GM18907 (cell line): ENCODE data around the gene WDR89.
"Not testable (repeated sequence)": the region's sequence is repeated elsewhere in the genome, so short reads cannot be mapped to it uniquely, and the experiment has no call there.

Experiments used
- ATAC-seq: cut with Tn5 transposase; IDR thresholded peaks from one replicate; pipeline ENCODE4 v1.9.1; 2021; ENCODE audit warnings: mild to moderate bottlenecking, moderate library complexity; ENCODE audit not compliant: unreplicated experiment

WDR89 gene

GRCh38 chr14:63654346-63654745 lies 12.7 kb upstream of the WDR89 start:
- no peak for ATAC-seq

GRCh38 chr14:63652406-63652805 lies 10.7 kb upstream of the WDR89 start:
- ATAC-seq = no peak

- peak; percentile 75 for ATAC-seq
Measured at GRCh38 chr14:63650256-63650952, 8.7 kb upstream of the WDR89 start.

GRCh38 chr14:63647696-63648410 lies 6.2 kb upstream of the WDR89 start:
- peak; percentile 34 for ATAC-seq

- ATAC-seq = no peak
Measured at GRCh38 chr14:63644741-63645140, 3.1 kb upstream of the WDR89 start.

- no peak for ATAC-seq
Measured at GRCh38 chr14:63642656-63643382, 1.1 kb upstream of the WDR89 start.

- peak; percentile 68 for ATAC-seq
Measured at GRCh38 chr14:63642229-63642611, 549 bp upstream of the WDR89 start.

GRCh38 chr14:63638493-63638892 lies 3.2 kb downstream of the WDR89 start:
- ATAC-seq = no peak

GRCh38 chr14:63636094-63636635 lies 5.5 kb downstream of the WDR89 start:
- not testable (repeated sequence) for ATAC-seq

- ATAC-seq = no peak
Measured at GRCh38 chr14:63633801-63634200, 7.9 kb downstream of the WDR89 start.

- ATAC-seq = peak; percentile 72
Measured at GRCh38 chr14:63632932-63633514, 8.6 kb downstream of the WDR89 start.

- ATAC-seq = no peak
Measured at GRCh38 chr14:63624701-63625100, 17.0 kb downstream of the WDR89 start.

- ATAC-seq = no peak
Measured at GRCh38 chr14:63624203-63624602, 17.5 kb downstream of the WDR89 start.

GRCh38 chr14:63621975-63622374 lies 19.7 kb downstream of the WDR89 start:
- ATAC-seq = not testable (repeated sequence)

GRCh38 chr14:63616015-63616414 lies 25.7 kb downstream of the WDR89 start:
- no peak for ATAC-seq

GRCh38 chr14:63614679-63615363 lies 26.9 kb downstream of the WDR89 start:
- ATAC-seq = no peak

GRCh38 chr14:63611078-63611477 lies 30.6 kb downstream of the WDR89 start:
- ATAC-seq = no peak

- no peak for ATAC-seq
Measured at GRCh38 chr14:63605041-63605532, 36.6 kb downstream of the WDR89 start.

GRCh38 chr14:63604626-63605025 lies 37.0 kb downstream of the WDR89 start:
- ATAC-seq = no peak

- ATAC-seq = no peak
Measured at GRCh38 chr14:63603749-63604277, 37.9 kb downstream of the WDR89 start.
